CD4-positive, alpha-beta T cell (primary cell): ENCODE data around the gene CGB7. TPM values are rescaled to one million over a fixed set of nuclear protein-coding genes. Genes with fewer than 3 reads are reported as not detected.

Experiments
- ATAC-seq: fragments of 200-7000 bp; cut with Tn5 transposase; one replicate; pipeline ENCODE4 v1.10.0; 2022; ENCODE audit warnings: mild to moderate bottlenecking; ENCODE audit not compliant: poor library complexity
- CTCF ChIA-PET: fragments of 350-600 bp; sonication (Branson Sonifier 250); formaldehyde crosslinking; loops from one replicate; lab custom pipeline; 2021; ENCODE audit warnings: antibody characterized with exemption, inconsistent platforms; lab: Charles Lee
- POLR2A ChIA-PET: fragments of 350-600 bp; sonication (Branson Sonifier 250); formaldehyde crosslinking; loops from one replicate; lab custom pipeline; 2021; ENCODE audit warnings: antibody characterized with exemption, inconsistent platforms; lab: Charles Lee
- DNase-seq, 14 experiments: peaks; one replicate each; pipeline ENCODE4 v3.0.0-alpha.2; 2013 to 2020; ENCODE audit warnings: mixed read lengths in 2 of 14
- H3K27ac ChIP-seq, 2 donors: one replicate each; pipeline versions ENCODE4 v1.5.1 to v1.7.0; 2013; ENCODE audit warnings: low read length in 2 of 2, low read depth in 1 of 2, mild to moderate bottlenecking in 1 of 2
- H3K27me3 ChIP-seq, 2 experiments: 1 replicate in 1 of 2; 2 replicates in 1 of 2; pipeline versions ENCODE4 v1.6.1 to v1.7.0; 2013; ENCODE audit warnings: low read length in 2 of 2, control low read depth in 1 of 2, mild to moderate bottlenecking in 1 of 2, moderate library complexity in 1 of 2; ENCODE audit not compliant: insufficient read depth in 2 of 2, control insufficient read depth in 1 of 2
- H3K36me3 ChIP-seq: one replicate; pipeline ENCODE4 v1.6.1; 2013; ENCODE audit warnings: low read length, control low read depth; ENCODE audit not compliant: insufficient read depth
- H3K4me1 ChIP-seq: one replicate; pipeline ENCODE4 v1.6.1; 2013; ENCODE audit warnings: low read length, control low read depth; ENCODE audit not compliant: insufficient read depth
- H3K4me3 ChIP-seq: one replicate; pipeline ENCODE4 v1.5.1; 2013; ENCODE audit warnings: mild to moderate bottlenecking, low read length, moderate library complexity
- H3K9me3 ChIP-seq, 2 experiments: 1 replicate in 1 of 2; 2 replicates in 1 of 2; pipeline versions ENCODE4 v1.6.1 to v1.7.0; 2013; ENCODE audit warnings: low read length in 2 of 2, mild to moderate bottlenecking in 2 of 2, control low read depth in 1 of 2, moderate library complexity in 1 of 2; ENCODE audit not compliant: control insufficient read depth in 1 of 2, insufficient read depth in 1 of 2
- H3K27ac Mint-ChIP-seq: one replicate; pipeline ENCODE4 v1.8.0; 2020; ENCODE audit warnings: mixed read lengths
- H3K27me3 Mint-ChIP-seq: one replicate; pipeline ENCODE4 v1.8.0; 2021; ENCODE audit warnings: mixed read lengths
- H3K36me3 Mint-ChIP-seq: one replicate; pipeline ENCODE4 v1.8.0; 2021; ENCODE audit warnings: low read depth, mixed read lengths
- H3K4me1 Mint-ChIP-seq: one replicate; pipeline ENCODE4 v1.8.0; 2021; ENCODE audit warnings: low read depth, mixed read lengths
- H3K4me3 Mint-ChIP-seq: one replicate; pipeline ENCODE4 v1.8.0; 2020; ENCODE audit warnings: mild to moderate bottlenecking, mixed read lengths
- H3K9me3 Mint-ChIP-seq: one replicate; pipeline ENCODE4 v1.8.0; 2020; ENCODE audit warnings: mixed read lengths
- intact Hi-C, 2 experiments: fragments of 100-400 bp; cut with DNase I in 1 of 2; cut with micrococcal nuclease in 1 of 2; formaldehyde crosslinking; loops; one replicate each; pipeline versions ENCODE4 v1.15.1 to v1.9.0; 2023 to 2025; cut with DNase I, micrococcal nuclease
- total RNA-seq, 174 experiments: library from RNA in 2 of 174; stranded (reverse) in 2 of 174; gene quantifications; one replicate each; pipeline ENCODE4 v1.2.3 and lab custom pipeline; 2021 to 2026
- TF ChIP-seq, protein P1 (sequence below): fragments of 200-600 bp; IDR thresholded peaks from one replicate; pipeline ENCODE4 v1.8.0; 2022; ENCODE audit warnings: antibody characterized with exemption, mild to moderate bottlenecking

The CGB7 gene
- total RNA-seq, 2 experiments from 2014 or later: not detected

- Histone ChIP-seq H3K9me3 (peaks cover 0 to 7% of the 10 kb centered on the region in 2 experiments), H3K36me3 (no peaks in the 10 kb centered on the region), H3K4me1 (peaks cover 8% of the 10 kb centered on the region), H3K27ac (no peak within 1 kb of the TSS), H3K27me3 (peaks cover 37 to 57% of the 10 kb centered on the region in 2 experiments), H3K4me3 (no peak within 1 kb of the TSS)
- Mint-ChIP-seq H3K27ac (no peak within 1 kb of the TSS), H3K9me3 (no peaks in the 10 kb centered on the region), H3K4me3 (no peak within 1 kb of the TSS), H3K27me3 (peaks cover 73% of the 10 kb centered on the region), H3K36me3 (no peaks in the 10 kb centered on the region), H3K4me1 (no peaks in the 10 kb centered on the region)
- ChIA-PET POLR2A (no interaction called here), CTCF (no interaction called here)
- DNase-seq (peak in 1 of 14 experiments; percentile 35), ATAC-seq (peak; percentile 52)
- TF ChIP-seq, protein P1, sequence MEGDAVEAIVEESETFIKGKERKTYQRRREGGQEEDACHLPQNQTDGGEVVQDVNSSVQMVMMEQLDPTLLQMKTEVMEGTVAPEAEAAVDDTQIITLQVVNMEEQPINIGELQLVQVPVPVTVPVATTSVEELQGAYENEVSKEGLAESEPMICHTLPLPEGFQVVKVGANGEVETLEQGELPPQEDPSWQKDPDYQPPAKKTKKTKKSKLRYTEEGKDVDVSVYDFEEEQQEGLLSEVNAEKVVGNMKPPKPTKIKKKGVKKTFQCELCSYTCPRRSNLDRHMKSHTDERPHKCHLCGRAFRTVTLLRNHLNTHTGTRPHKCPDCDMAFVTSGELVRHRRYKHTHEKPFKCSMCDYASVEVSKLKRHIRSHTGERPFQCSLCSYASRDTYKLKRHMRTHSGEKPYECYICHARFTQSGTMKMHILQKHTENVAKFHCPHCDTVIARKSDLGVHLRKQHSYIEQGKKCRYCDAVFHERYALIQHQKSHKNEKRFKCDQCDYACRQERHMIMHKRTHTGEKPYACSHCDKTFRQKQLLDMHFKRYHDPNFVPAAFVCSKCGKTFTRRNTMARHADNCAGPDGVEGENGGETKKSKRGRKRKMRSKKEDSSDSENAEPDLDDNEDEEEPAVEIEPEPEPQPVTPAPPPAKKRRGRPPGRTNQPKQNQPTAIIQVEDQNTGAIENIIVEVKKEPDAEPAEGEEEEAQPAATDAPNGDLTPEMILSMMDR: no peak
- intact Hi-C loops: no loop called here
These were observed 7.4 kb upstream of the CGB7 start, which contains the start of gene NTF4 for GRCh38 chr19:49064768-49065611. TSS of gene NTF4 (minus strand) at chr19:49064818. CDS start at chr19:49061997, 2,821 bp downstream.

DNA sequence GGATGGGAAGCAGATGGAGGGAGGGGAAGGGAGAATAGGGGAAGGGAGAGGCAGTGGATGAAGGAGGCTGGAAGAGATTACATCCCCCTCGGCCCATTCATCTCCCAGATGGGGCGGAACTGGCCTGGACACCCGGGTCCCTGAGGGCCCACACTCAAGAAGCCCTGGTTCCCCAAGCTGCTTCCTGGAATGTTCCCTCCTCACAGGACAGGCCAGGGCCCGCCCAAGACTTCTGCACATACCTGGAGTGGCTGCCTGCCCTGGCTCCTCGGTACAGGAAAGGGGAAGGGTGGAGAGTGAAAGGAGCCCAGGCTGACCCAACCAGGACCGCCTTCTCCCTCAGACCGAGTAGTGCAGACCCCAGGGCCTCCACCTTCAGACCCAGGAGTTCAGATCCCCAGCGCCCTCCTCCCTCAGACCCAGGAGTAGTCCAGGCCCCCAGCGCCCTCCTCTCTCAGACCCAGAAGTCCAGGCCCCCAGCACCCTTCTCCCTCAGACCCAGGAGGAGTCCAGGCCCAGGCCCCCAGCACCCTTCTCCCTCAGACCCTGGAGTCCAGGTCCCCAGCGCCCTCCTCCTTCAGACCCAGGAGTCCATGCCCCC lies 6.6 kb upstream of the CGB7 start:
- Mint-ChIP-seq H3K4me3 (no peak overlapping the region), H3K27ac (no peak overlapping the region)

DNA sequence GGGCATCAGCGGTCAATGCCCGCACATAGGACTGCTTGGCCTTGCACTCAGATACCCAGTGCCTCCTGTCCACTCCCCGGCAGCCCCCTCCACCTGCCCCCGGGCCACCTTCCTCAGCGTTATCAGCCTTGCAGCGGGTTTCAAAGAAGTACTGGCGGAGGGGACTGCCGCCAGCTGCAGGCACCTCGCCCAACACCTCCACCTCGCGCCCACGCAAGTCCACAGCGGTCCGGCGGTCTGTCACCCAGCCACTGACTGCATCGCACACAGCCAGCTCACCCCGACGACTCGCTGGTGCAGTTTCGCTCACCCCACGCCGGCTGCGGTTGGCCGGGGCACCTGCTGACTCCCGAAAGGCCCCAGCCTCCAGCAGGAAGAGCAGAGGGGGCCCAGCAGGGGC lies 3.9 kb upstream of the CGB7 start:
- H3K9me3 Mint-ChIP-seq: no peaks in the 10 kb centered on the region
- H3K27ac Mint-ChIP-seq: no peak overlapping the region
- no peak overlapping the region for H3K27ac ChIP-seq
- H3K9me3 ChIP-seq: peaks cover 0 to 20% of the 10 kb centered on the region in 2 experiments
- H3K4me3 ChIP-seq: no peak overlapping the region
- H3K36me3 ChIP-seq: no peaks in the 10 kb centered on the region
- ChIA-PET POLR2A (no interaction called here), CTCF (no interaction called here)
- DNase-seq: no peak
- peaks cover 26% of the 10 kb centered on the region for H3K4me1 ChIP-seq
- TF ChIP-seq, protein P1: no peak
- H3K27me3 ChIP-seq: peaks cover 40 to 58% of the 10 kb centered on the region in 2 experiments
- H3K4me1 Mint-ChIP-seq: peaks cover 21% of the 10 kb centered on the region
- H3K36me3 Mint-ChIP-seq: no peaks in the 10 kb centered on the region
- no peak overlapping the region for H3K4me3 Mint-ChIP-seq
- intact Hi-C loops: no loop called here
- H3K27me3 Mint-ChIP-seq: peaks cover 77% of the 10 kb centered on the region
- ATAC-seq: no peak

More for the DNA sequence above, 6.6 kb upstream of the CGB7 start:
- intact Hi-C loops: no loop called here
- Mint-ChIP-seq H3K36me3 (no peaks in the 10 kb centered on the region), H3K27me3 (peaks cover 72% of the 10 kb centered on the region), H3K9me3 (no peaks in the 10 kb centered on the region), H3K4me1 (peaks cover 4% of the 10 kb centered on the region)
- TF ChIP-seq, protein P1: no peak
- H3K36me3 ChIP-seq: no peaks in the 10 kb centered on the region
- ATAC-seq (no peak), DNase-seq (no peak)
- H3K27ac ChIP-seq: no peak overlapping the region
- CTCF ChIA-PET: no interaction called here
- peaks cover 33 to 51% of the 10 kb centered on the region in 2 experiments for H3K27me3 ChIP-seq
- no peak overlapping the region for H3K4me3 ChIP-seq
- peaks cover 0 to 7% of the 10 kb centered on the region in 2 experiments for H3K9me3 ChIP-seq
- POLR2A ChIA-PET: no interaction called here
- peaks cover 8% of the 10 kb centered on the region for H3K4me1 ChIP-seq
